GM21723 (cell line): ENCODE data around the gene TADA3.
A peak's percentile ranks its signal among the peaks of the same experiment; 100 is the strongest.

Experiments
- ATAC-seq: cut with Tn5 transposase; IDR thresholded peaks from one replicate; pipeline ENCODE4 v1.9.1; 2021; ENCODE audit warnings: mild to moderate bottlenecking, moderate library complexity; ENCODE audit not compliant: unreplicated experiment

The TADA3 gene

GRCh38 chr3:9730657-9731205, 61.5 kb downstream of the TADA3 start:
- ATAC-seq = peak; percentile 58
